IMR-90 (cell line): ENCODE data around the gene KRT9. TPM values are rescaled to one million over a fixed set of nuclear protein-coding genes. Genes with fewer than 3 reads are reported as not detected.
A peak's percentile ranks its signal among the peaks of the same experiment; 100 is the strongest.

Source experiments
- ATAC-seq: fragments of 200-7000 bp; cut with Tn5 transposase; 2 replicates; pipeline ENCODE4 v1.9.1; 2020; ENCODE audit warnings: low read depth, mild to moderate bottlenecking, moderate library complexity
- BruUV-seq: library from RNA; stranded (reverse); fragments of 400-500 nt; replicated peaks from 2 replicates; lab custom pipeline; 2021; lab: Mats Ljungman, UMichigan
- CTCF ChIA-PET: fragments of 300-600 bp; formaldehyde crosslinking; extraction: SDS; loops from one replicate; lab custom pipeline; 2021; ENCODE audit warnings: antibody characterized with exemption; lab: Yijun Ruan, JAX
- POLR2A ChIA-PET: fragments of 300-600 bp; sonication (Branson Sonifier 250); formaldehyde crosslinking; loops from one replicate; lab custom pipeline; 2022; ENCODE audit warnings: antibody characterized with exemption; ENCODE audit not compliant: unreplicated experiment; lab: Charles Lee
- DNase-seq: peaks from one replicate; pipeline ENCODE4 v3.0.0; 2013
- H2AFZ ChIP-seq: replicated peaks from 2 replicates; pipeline ENCODE3; 2013; ENCODE audit warnings: low read length, mild to moderate bottlenecking; ENCODE audit not compliant: poor library complexity
- H2AK5ac ChIP-seq: 2 replicates; pipeline ENCODE4 v1.6.1; 2013; ENCODE audit warnings: low read depth, low read length, inconsistent platforms
- H2AK9ac ChIP-seq: replicated peaks from 2 replicates; pipeline ENCODE3; 2013; ENCODE audit warnings: mild to moderate bottlenecking, low read depth, low read length, moderate library complexity; ENCODE audit not compliant: poor library complexity
- H2BK120ac ChIP-seq: 2 replicates; pipeline ENCODE4 v1.6.1; 2013; ENCODE audit warnings: low read depth, low read length, inconsistent platforms
- H2BK15ac ChIP-seq: 3 replicates; pipeline ENCODE4 v1.6.1; 2013; ENCODE audit warnings: low read depth, low read length, inconsistent platforms
- H2BK20ac ChIP-seq: 2 replicates; pipeline ENCODE4 v1.6.1; 2013; ENCODE audit warnings: low read depth, mild to moderate bottlenecking, inconsistent platforms, low read length, moderate library complexity
- H2BK5ac ChIP-seq: 2 replicates; pipeline ENCODE4 v1.6.1; 2013; ENCODE audit warnings: mild to moderate bottlenecking, low read depth, low read length, inconsistent platforms; ENCODE audit not compliant: poor library complexity, severe bottlenecking
- H3K14ac ChIP-seq: replicated peaks from 2 replicates; pipeline ENCODE4 v1.6.1; 2013; ENCODE audit warnings: low read depth, low read length, inconsistent platforms
- H3K18ac ChIP-seq: 2 replicates; pipeline ENCODE4 v1.6.1; 2013; ENCODE audit warnings: low read depth, low read length, control low read depth
- H3K23ac ChIP-seq: 2 replicates; pipeline ENCODE4 v1.6.1; 2013; ENCODE audit warnings: low read depth, low read length, inconsistent platforms
- H3K27ac ChIP-seq: 2 replicates; pipeline ENCODE4 v1.5.1; 2013; ENCODE audit warnings: mild to moderate bottlenecking, control low read depth, low read length; ENCODE audit not compliant: insufficient read depth
- H3K27me3 ChIP-seq: 2 replicates; pipeline ENCODE4 v1.6.1; 2013; ENCODE audit warnings: low read length; ENCODE audit not compliant: control insufficient read depth, insufficient read depth
- H3K36me3 ChIP-seq: 2 replicates; pipeline ENCODE4 v1.6.1; 2013; ENCODE audit warnings: low read length, mixed read lengths; ENCODE audit not compliant: control insufficient read depth, insufficient read depth
- H3K4ac ChIP-seq: 2 replicates; pipeline ENCODE4 v1.6.1; 2013; ENCODE audit warnings: low read depth, low read length, inconsistent platforms
- H3K4me1 ChIP-seq: 2 replicates; pipeline ENCODE4 v1.6.1; 2013; ENCODE audit warnings: low read length, mixed read lengths; ENCODE audit not compliant: control insufficient read depth, insufficient read depth
- H3K4me2 ChIP-seq: 2 replicates; pipeline ENCODE4 v1.6.1; 2013; ENCODE audit warnings: low read depth, mild to moderate bottlenecking, control low read depth, low read length, moderate library complexity
- H3K4me3 ChIP-seq: 2 replicates; pipeline ENCODE4 v1.5.1; 2013; ENCODE audit warnings: low read depth, mild to moderate bottlenecking, control low read depth, low read length, moderate library complexity; ENCODE audit not compliant: insufficient read depth
- H3K56ac ChIP-seq: 2 replicates; pipeline ENCODE4 v1.6.1; 2013; ENCODE audit warnings: low read length, inconsistent platforms; ENCODE audit not compliant: insufficient read depth; ENCODE audit errors: extremely low read depth
- H3K79me1 ChIP-seq, 2 experiments: 2 replicates each; pipeline ENCODE4 v1.6.1; 2013; ENCODE audit warnings: low read length in 2 of 2, inconsistent platforms in 1 of 2, low read depth in 1 of 2
- H3K9ac ChIP-seq: 2 replicates; pipeline ENCODE4 v1.6.1; 2013; ENCODE audit warnings: low read depth, low read length, control low read depth
- H3K9me1 ChIP-seq: 2 replicates; pipeline ENCODE4 v1.6.1; 2013; ENCODE audit warnings: low read length, inconsistent platforms; ENCODE audit not compliant: insufficient read depth
- H3K9me3 ChIP-seq: 2 replicates; pipeline ENCODE4 v1.6.1; 2013; ENCODE audit warnings: low read length; ENCODE audit not compliant: control insufficient read depth, insufficient read depth
- H4K20me1 ChIP-seq: 2 replicates; pipeline ENCODE4 v1.6.1; 2013; ENCODE audit warnings: low read length, inconsistent platforms; ENCODE audit not compliant: insufficient read depth
- H4K5ac ChIP-seq: 2 replicates; pipeline ENCODE4 v1.6.1; 2013; ENCODE audit warnings: mild to moderate bottlenecking, low read depth, low read length, control low read depth
- H4K8ac ChIP-seq, 2 experiments: 2 replicates each; pipeline ENCODE4 v1.6.1; 2013; ENCODE audit warnings: low read depth in 2 of 2, low read length in 2 of 2, control low read depth in 1 of 2, inconsistent platforms in 1 of 2
- H4K91ac ChIP-seq: 2 replicates; pipeline ENCODE4 v1.6.1; 2013; ENCODE audit warnings: low read depth, low read length, inconsistent platforms; ENCODE audit not compliant: insufficient read depth
- BHLHE40 ChIP-seq: fragments of 150-350 bp; IDR thresholded peaks from 2 replicates; pipeline ENCODE4 v1.6.1; 2016; ENCODE audit warnings: mild to moderate bottlenecking, low read depth, low read length
- CEBPB ChIP-seq: IDR thresholded peaks from 2 replicates; pipeline ENCODE4 v1.6.1; 2012; ENCODE audit warnings: low read depth, low read length, improper control_type of control experiment
- CHD1 ChIP-seq: IDR thresholded peaks from 2 replicates; pipeline ENCODE4 v1.6.1; 2012; ENCODE audit warnings: low read depth, low read length, improper control_type of control experiment
- FOS ChIP-seq: fragments of 150-350 bp; IDR thresholded peaks from 2 replicates; pipeline ENCODE4 v1.6.1; 2016; ENCODE audit warnings: low read depth, low read length
- MAFK ChIP-seq: IDR thresholded peaks from 2 replicates; pipeline ENCODE4 v1.6.1; 2012; ENCODE audit warnings: low read depth, low read length, improper control_type of control experiment
- MXI1 ChIP-seq: IDR thresholded peaks from 2 replicates; pipeline ENCODE4 v1.6.1; 2012; ENCODE audit warnings: low read depth, mild to moderate bottlenecking, low read length, moderate library complexity, borderline replicate concordance
- NFE2L2 ChIP-seq: fragments of 150-350 bp; IDR thresholded peaks from 2 replicates; pipeline ENCODE4 v1.6.1; 2016; ENCODE audit warnings: low read depth, mild to moderate bottlenecking, low read length
- POLR2A ChIP-seq: IDR thresholded peaks from 2 replicates; pipeline ENCODE4 v1.6.1; 2012; ENCODE audit warnings: mild to moderate bottlenecking, low read depth, low read length
- RAD21 ChIP-seq: IDR thresholded peaks from 2 replicates; pipeline ENCODE4 v1.6.1; 2012; ENCODE audit warnings: low read length, improper control_type of control experiment
- RCOR1 ChIP-seq: IDR thresholded peaks from 2 replicates; pipeline ENCODE4 v1.6.1; 2012; ENCODE audit warnings: mild to moderate bottlenecking, low read length, improper control_type of control experiment; ENCODE audit not compliant: insufficient replicate concordance
- RFX5 ChIP-seq: IDR thresholded peaks from 2 replicates; pipeline ENCODE4 v1.8.0; 2012; ENCODE audit warnings: low read depth, mild to moderate bottlenecking, low read length, moderate library complexity
- SMC3 ChIP-seq: fragments of 150-350 bp; IDR thresholded peaks from 2 replicates; pipeline ENCODE4 v1.6.1; 2016; ENCODE audit warnings: low read depth, mild to moderate bottlenecking, antibody characterized with exemption, low read length, moderate library complexity
- WGBS, 2 experiments: methylation state at CpG; one replicate each; pipeline versions ENCODE4 v1.1.5 to v1.1.7; 2013; ENCODE audit warnings: missing lambda C conversion rate in 2 of 2; ENCODE audit not compliant: insufficient read length in 1 of 2; ENCODE audit errors: extremely low coverage in 2 of 2; 5-methylcytosine and 5-hydroxymethylcytosine counted together
- dilution Hi-C: fragments of 300-500 bp; cut with HindIII; formaldehyde crosslinking; loops from one replicate; pipeline ENCODE4 v1.14.3; 2018; ENCODE audit warnings: low sequenced_read_pairs; ENCODE audit not compliant: unreplicated experiment
- in situ Hi-C: fragments of 300-500 bp; cut with MboI; formaldehyde crosslinking; loops from 3 replicates; pipeline ENCODE4 v1.14.3; 2019; ENCODE audit warnings: low sequenced_read_pairs, inconsistent platforms, mixed read lengths
- intact Hi-C: fragments of 100-400 bp; cut with micrococcal nuclease; formaldehyde crosslinking; loops from 2 replicates; pipeline ENCODE4 v1.10.0; 2022
- polyA plus RNA-seq, 3 experiments: library from polyadenylated mRNA; depleted of rRNA; stranded (reverse); fragments of >200 nt; gene quantifications; 2 replicates each; pipeline ENCODE4 v1.2.3, GENCODE V29; 2012; ENCODE audit warnings: low replicate concordance in 1 of 3
- total RNA-seq: library from RNA; depleted of rRNA; stranded (reverse); fragments of >200 nt; gene quantifications from 2 replicates; pipeline ENCODE4 v1.2.3, GENCODE V29; 2012
- TF ChIP-seq, protein P1 (sequence below): conservative IDR thresholded peaks from 2 replicates; pipeline ENCODE4 v1.5.1; 2012; ENCODE audit warnings: mild to moderate bottlenecking, low read depth, low read length, improper control_type of control experiment
- TF ChIP-seq, protein P2 (sequence below): fragments of 150-350 bp; IDR thresholded peaks from 2 replicates; pipeline ENCODE4 v1.6.1; 2016; ENCODE audit warnings: low read depth, mild to moderate bottlenecking, low read length, moderate library complexity, borderline replicate concordance
- TF ChIP-seq, protein P3 (sequence below): fragments of 150-350 bp; IDR thresholded peaks from 2 replicates; pipeline ENCODE4 v1.6.1; 2017; ENCODE audit warnings: mild to moderate bottlenecking, antibody characterized with exemption, low read length, low read depth

Gene KRT9
- total and polyA plus RNA-seq, 2 of the 4 experiments (the other 2 are of a cell fraction): not detected

DNA sequence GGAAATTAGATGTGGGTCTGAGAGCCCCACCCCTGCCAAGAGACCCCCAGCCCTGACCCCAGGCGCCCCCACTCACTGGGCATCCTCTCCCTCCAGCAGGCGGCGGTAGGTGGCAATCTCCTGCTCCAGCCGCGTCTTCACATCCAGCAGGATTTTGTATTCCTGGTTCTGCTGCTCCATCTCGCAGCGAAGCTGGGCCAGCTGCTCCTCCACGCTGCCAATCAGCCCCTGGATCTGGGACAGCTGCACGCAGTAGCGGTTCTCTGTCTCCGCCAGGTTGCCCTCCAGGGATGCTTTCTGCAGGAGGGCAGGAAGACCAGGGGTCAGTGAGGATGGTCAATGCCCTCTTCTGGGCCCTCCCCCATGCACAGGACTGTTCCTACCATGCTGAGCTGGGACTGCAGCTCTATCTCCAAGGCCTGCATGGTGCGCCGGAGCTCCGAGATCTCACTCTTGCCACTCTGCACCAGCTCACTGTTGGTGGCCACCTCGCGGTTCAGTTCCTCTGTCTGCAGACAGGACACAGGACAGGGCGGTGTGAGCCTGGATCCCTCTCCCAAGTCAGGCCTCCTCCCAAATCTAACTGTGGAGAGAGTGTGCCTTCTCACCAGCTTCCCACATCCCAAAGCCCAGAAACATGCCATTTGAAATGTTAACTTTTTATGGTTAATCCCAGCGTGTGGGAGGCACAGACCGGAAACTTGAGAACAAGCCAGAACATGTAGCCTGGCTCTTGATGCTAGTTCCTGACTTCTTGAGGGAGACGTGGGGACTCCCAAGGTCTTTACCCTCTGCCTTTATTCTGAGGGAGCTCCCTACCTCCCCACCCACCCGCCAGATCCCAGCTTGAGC, 49.0 kb upstream of the KRT9 start:
- Histone ChIP-seq H2BK5ac (no peak overlapping the region), H3K18ac (no peak overlapping the region), H3K9me3 (no peaks in the 10 kb centered on the region), H4K5ac (no peak overlapping the region), H3K56ac (no peak overlapping the region), H3K36me3 (no peaks in the 10 kb centered on the region), H3K4me1 (no peaks in the 10 kb centered on the region), H4K91ac (no peak overlapping the region; the same call in 1 of the 2 replicates), H3K9ac (no peak overlapping the region), H3K27me3 (peaks cover 26% of the 10 kb centered on the region), H3K27ac (no peak overlapping the region), H4K20me1 (no peaks in the 10 kb centered on the region), H3K9me1 (no peaks in the 10 kb centered on the region), H2AK5ac (peak overlapping the region; percentile 67), H2BK120ac (0 out of 2 replicates have a peak overlapping the region, but pooled peaks have one; percentile 15), H2AK9ac (no peak overlapping the region), H3K4me2 (no peak overlapping the region), H2BK15ac (no peak overlapping the region), H3K4me3 (no peak overlapping the region), H3K4ac (no peak overlapping the region), H4K8ac (0 out of 4 replicates have a peak overlapping the region, but pooled peaks of 1 of the 2 experiments have one; percentile 15), H3K14ac (no peak overlapping the region), H2BK20ac (no peak overlapping the region), H2AFZ (no peak overlapping the region), H3K23ac (no peak overlapping the region), H3K79me1 (no peaks in the 10 kb centered on the region)
- in situ Hi-C loops (no loop called here), dilution Hi-C loops (no loop called here), intact Hi-C loops (no loop called here)
- DNase-seq: no peak
- WGBS, 2 experiments: 71% methylated on average over 6 of the region's 21 CpGs; no CpG with 5 or more reads in 1 of the 2 experiments
- ChIA-PET CTCF (no interaction called here), POLR2A (no interaction called here)
- TF ChIP-seq FOS: no peak
- TF ChIP-seq, protein P1, sequence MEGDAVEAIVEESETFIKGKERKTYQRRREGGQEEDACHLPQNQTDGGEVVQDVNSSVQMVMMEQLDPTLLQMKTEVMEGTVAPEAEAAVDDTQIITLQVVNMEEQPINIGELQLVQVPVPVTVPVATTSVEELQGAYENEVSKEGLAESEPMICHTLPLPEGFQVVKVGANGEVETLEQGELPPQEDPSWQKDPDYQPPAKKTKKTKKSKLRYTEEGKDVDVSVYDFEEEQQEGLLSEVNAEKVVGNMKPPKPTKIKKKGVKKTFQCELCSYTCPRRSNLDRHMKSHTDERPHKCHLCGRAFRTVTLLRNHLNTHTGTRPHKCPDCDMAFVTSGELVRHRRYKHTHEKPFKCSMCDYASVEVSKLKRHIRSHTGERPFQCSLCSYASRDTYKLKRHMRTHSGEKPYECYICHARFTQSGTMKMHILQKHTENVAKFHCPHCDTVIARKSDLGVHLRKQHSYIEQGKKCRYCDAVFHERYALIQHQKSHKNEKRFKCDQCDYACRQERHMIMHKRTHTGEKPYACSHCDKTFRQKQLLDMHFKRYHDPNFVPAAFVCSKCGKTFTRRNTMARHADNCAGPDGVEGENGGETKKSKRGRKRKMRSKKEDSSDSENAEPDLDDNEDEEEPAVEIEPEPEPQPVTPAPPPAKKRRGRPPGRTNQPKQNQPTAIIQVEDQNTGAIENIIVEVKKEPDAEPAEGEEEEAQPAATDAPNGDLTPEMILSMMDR: no peak
- TF ChIP-seq SMC3: no peak
- TF ChIP-seq, protein P2, sequence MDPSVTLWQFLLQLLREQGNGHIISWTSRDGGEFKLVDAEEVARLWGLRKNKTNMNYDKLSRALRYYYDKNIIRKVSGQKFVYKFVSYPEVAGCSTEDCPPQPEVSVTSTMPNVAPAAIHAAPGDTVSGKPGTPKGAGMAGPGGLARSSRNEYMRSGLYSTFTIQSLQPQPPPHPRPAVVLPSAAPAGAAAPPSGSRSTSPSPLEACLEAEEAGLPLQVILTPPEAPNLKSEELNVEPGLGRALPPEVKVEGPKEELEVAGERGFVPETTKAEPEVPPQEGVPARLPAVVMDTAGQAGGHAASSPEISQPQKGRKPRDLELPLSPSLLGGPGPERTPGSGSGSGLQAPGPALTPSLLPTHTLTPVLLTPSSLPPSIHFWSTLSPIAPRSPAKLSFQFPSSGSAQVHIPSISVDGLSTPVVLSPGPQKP: no peak
- TF ChIP-seq MAFK: no peak
- TF ChIP-seq, protein P3, sequence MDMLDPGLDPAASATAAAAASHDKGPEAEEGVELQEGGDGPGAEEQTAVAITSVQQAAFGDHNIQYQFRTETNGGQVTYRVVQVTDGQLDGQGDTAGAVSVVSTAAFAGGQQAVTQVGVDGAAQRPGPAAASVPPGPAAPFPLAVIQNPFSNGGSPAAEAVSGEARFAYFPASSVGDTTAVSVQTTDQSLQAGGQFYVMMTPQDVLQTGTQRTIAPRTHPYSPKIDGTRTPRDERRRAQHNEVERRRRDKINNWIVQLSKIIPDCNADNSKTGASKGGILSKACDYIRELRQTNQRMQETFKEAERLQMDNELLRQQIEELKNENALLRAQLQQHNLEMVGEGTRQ: no peak
- no peak for TF ChIP-seq POLR2A
- TF ChIP-seq RFX5: no peak
- TF ChIP-seq BHLHE40: no peak
- TF ChIP-seq RCOR1: no peak
- no peak for TF ChIP-seq RAD21
- no peak for TF ChIP-seq CEBPB
- no peak for TF ChIP-seq MXI1
- no peak for TF ChIP-seq CHD1
- TF ChIP-seq NFE2L2: no peak
- ATAC-seq: no peak
- BruUV-seq: no TSS peak
